ENCODE measurements around the gene TMEM213.

DNA sequence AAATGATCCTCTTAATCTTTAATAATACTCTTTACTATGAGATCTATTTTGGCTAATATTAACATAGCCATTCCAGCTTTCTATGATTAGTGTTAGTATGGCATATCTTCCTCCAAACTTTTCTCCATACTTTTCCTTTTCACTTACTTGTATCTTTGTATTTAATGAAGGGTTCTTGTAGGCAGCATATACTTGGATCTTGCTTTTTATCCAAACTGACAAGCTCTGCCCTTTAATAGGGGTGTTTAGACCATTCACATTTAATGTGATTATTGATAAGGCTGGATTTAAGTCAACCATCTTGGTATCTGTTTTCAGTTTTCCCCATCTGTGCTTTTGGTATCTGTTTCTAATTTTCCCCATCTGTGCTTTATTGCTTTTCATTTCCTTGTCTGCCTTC, 59.9 kb downstream of the TMEM213 start:
- TF ChIP-seq CTCF (conservative IDR thresholded peaks at IDR 0.05; ENCODE audit: low read length) (no peak), EZH2phosphoT487 (IDR thresholded peaks at IDR 0.05; ENCODE audit: borderline replicate concordance) (no peak)
